Measurements from ENCODE around the gene OXER1.

OXER1 gene

DNA sequence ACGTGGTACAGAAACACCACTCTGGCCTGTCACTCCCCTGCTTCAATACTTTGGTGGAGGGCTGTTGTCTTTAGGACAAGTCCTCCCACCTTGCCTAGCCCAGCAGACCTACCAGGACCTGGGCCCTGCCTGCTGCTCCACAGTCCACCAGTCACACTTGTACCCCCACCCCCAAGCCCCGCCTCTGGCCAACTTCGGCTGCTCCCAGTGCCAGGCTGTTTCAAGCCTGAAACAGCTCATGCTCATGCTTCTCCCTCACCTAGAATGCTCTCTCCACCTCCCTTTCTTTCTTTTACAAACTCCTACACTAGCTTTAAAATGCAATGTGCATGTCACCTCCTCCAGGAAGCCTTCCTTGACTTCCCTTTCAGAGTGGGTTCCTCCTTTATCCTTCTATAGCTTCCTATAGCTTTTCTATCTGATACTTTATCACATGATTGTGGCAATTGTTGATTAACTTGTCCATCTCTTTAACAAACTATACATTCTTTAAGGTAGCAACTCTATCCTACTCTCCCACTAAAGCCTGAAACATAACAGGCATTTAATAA is 4.8 kb upstream of the OXER1 start:
- DNase-seq, result no peak

DNA sequence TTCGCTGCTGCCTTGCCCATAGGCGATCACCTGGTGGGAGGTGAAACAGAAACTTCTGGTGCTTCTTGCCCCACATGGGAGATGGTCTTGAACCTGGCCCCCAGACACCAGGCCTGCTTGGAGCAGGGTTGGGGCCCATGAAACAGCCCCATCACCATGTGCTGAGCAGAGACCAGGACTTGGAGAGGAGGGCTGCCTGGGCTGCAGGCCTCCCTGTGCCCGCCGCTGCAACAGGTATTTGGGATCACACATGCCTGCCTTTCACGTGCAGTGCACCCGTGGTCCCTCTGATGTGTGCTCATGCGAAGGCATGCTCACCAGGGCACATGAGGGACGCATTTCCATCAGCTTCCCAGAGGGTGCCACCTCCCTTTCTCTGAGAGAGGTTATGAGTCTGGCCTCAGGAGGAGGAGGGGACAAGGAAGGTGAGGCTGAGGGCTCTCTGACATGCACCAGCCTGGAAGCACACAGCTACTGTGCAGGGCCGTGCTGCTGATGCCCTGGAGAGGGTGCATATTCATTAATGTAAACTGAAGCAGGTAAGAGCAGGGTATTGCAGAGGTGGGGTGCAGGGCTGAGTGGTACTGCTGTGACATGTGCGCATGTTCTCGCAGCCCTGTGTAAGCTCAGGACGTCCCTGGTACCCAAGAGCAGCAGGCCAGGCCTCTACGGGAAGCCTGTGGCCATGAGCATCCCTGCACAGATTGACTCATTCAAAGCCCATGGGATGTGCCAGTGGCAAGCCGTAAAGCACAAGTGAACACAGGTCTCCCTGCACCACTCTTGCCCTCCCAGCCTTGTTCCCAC is 4.2 kb upstream of the OXER1 start:
- DNase-seq, result no peak

DNA sequence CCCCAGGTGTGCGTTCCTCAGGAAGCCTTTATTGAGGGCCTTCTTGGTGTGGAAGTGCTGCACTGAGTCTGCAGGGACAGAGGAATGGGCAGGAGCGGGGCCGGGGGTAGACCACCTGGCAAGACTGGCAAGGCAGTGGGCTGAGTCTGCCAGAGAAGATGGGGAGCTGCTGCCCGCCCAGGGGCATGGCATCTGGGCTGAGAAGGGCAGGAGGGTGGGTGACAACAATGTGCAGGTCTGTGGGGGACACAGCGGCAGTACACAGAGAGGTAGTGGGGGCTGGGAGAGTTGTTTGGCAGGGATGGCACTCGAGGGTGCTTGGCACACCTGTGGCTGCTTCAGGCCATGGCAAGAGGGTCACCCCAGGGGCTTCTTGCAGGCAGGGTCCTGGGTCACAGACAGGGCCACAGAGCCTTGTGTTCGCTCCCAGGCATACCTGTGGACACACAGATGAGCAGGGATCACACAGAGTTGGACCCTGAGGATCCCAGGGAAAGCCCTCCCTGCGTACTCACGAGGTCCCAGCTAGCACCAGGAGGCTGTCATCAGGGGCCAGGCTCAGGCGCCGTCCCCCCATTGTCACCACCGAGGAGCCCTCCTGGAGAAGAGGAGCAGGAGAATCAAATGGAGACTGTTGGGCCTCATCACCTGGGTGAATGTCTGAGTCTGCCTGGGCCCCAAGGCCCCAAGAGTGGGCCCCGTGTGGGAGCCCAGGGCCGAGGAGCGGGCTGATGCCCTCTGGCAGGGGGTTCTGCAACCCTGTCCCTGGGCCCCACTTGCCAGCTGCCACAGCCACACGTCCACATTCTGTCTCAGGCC is 3.4 kb upstream of the OXER1 start:
- DNase-seq, result no peak

DNA sequence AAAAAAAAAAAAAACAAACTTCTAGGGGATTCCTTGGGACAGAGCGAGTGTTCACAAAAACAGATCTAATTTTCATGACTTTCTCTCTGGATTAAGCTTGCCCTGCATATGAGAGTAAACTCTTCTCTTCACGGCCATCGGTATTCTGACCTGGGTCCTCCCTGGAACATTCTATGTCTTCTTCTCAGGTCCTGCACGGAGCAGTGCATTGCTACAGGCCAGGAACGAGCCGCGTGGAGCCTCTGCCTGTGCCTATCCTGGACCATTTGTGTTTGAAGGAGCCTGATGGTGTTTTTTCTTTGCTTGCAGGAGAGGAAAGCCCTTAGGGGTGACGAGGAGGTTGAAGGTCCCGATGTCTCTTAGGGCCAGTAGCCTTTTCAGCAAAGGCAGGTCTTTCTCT is 1.8 kb upstream of the OXER1 start:
- no peak for DNase-seq

DNA sequence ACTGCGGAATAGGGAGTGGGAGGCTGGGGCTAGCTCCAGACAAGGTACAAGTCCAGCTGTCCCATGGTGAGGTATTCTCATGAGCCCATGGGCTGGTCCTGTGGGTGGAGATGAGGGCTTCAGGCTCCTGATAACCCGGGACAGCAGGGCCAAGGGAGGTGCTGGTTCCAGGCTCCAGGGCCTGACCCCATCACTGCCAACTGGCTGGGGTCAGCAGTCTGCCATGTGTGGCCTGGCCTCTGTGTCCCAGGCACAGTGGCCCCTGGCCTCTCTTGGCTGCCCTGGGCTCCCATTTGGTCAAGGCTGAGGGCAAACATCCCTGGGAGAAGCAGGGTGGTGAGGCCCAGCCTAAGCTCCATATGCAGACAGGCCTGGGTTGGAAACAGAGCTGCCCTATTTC is 966 bp upstream of the OXER1 start:
- no peak for DNase-seq

DNA sequence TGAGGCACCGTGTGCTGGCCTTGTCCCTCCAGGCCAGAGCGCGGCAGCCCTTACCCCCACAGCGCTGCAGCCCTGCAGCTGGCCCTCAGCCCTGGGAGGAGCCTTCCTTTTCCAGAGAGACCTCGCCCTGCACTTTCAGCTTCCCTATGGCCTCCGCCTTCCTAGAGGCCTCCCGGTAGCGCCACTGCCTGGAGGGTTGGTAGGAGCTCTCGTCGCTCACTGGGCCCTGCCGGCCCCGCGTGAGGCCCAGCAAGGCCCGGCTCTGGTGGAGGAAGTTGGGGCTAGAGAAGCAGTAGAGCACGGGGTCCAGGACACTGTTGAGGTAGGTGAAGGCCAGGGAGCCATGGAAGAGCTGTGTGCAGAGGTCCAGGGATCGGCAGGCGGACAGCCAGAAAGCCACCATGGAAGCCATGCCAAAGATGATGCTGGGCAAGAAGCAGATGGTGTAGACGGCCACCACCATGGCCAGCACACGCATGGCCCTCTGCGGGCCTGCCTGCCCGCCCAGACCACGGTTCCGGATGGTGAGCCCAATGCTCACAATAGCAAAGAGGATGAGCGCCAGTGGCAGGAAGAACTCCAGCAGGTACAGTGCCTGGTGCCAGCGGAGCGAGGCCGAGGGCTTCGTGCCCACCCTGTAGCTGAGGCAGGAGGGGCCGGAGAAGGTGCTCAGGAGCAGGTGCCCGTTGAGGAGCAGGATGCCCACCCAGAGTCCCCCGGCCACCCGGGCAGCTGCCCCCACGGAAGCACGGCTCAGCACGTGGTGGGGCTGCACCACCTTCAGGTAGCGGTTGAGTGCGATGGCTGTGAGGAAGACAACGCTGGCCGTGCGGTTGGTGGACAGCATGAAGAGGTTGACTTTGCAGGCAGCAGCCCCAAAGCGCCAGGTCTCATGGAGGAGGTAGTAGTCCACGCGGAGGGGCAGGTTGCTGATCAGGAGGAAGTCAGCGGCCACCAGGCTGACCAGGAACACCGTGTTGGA is 821 bp downstream of the OXER1 start:
- no peak for DNase-seq

DNA sequence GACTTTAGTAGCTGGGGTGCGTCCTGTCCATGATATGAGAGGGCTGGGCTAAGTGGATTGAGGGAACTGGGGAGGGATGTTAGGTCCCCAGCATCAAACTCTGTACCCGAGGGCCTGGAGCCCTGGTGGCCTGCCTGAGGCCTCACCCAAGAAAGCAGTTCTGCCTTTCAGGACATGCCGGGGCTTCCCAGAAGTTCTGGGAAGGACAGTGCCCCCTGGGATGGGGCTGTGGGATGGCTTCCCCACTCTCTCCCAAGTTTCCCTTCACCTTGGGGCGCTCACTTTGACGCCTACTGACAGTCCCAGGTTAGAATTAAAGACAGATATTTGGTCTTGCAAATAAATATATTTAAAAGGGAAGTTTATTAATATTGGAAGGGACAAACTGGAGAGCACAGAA is 1.8 kb downstream of the OXER1 start:
- no peak for DNase-seq

DNA sequence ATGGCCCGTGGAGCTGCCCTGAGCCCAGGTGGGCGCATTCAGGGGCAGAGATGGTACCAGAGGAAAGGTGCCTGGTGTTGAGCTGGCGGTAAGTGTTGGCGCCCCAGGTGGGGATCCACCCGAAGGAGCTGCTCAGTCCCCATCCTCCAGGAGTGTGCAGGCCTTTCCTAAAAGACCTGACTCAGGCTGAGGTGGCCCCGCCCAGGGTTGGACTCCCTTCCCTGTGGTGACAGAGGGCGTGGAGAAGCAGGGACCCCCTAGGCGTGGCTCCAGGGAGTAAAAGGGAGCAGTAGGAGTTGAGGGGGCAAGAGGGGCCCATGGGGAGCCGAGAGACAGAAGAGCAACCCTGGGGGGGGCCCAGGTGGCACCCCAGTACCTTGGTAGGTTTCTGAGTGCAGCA is 2.4 kb downstream of the OXER1 start:
- no peak for DNase-seq

DNA sequence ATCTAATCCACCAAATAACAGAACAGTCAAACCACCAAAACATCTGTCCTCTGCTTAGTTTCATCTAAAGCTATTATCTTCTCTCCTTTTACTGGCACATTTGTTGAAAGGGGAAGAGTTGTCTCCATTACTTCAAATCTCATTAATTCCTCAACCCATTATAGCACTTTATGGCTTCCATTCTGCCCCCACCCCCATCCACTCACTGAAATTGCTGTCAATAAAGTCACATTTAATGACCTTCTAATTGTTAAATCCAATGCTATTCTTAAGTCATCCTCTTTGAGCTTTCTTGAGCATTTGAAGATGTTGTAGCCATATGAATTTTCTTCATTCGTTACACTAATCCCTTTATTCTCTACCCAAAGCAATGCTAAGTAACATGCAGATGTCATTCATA is 5.2 kb downstream of the OXER1 start:
- no peak for DNase-seq

DNA sequence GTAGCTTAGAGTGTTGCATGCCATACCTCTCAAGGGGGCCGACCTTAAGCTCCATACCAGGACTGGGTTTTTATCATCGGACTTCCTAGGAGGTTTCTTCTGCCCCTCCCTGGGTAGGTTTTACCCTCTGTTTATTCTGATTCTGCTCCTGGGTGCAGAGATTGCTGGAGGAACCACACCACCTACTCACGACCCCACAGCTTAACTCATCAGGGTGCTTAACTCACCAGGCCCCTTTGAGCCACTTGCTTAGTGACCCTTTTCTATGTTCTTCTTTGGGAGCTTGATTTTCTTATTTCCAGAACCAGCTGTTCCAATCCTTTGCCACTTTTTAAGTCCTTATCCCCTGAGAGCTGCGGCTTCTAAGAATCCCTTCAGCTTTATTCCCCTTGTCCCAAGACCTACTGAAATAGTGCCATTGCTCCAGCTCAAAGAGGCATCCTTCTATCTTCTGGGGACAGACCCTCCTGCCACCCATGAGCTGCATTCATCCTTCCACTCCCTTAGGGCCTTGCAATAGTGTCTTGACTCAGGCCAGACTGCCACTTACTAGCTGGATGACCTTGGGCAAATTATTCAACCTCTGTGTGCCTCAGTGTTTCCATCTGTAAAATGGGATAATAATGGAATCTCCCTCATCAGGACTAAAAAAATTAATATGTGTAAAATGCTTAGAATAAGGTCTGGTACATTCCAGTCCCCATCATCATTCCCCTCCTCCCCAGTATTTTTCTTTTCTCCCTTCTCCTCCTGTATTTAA is 5.8 kb downstream of the OXER1 start:
- DNase-seq, result no peak

DNA sequence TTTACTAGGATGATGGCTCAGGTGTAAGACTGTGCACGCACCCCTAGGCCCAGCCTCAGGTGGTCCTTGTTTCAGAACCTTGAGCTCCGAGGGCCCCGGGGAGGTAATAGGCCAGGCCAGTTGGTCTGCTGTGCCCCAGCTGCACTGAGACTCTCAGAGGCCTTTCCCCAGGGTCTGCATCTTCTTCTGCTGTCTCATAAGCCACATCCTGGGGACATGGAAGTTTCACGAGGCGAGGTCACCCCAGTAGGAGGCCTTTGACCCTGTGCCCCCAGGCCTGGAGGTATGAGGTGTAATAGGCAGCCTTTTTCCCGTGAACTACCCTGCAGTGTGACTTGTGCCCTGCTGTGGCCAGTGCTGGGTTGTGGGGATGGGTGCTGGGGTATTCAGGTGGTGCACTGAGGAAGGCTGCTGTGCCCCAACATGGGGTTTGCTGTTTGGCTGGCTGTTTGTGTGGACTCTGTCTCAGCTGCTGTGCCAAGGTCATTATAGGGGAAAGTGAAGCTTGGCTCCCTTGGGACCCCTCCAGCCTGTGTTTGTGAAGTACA is 6.9 kb downstream of the OXER1 start:
- DNase-seq, result no peak

DNA sequence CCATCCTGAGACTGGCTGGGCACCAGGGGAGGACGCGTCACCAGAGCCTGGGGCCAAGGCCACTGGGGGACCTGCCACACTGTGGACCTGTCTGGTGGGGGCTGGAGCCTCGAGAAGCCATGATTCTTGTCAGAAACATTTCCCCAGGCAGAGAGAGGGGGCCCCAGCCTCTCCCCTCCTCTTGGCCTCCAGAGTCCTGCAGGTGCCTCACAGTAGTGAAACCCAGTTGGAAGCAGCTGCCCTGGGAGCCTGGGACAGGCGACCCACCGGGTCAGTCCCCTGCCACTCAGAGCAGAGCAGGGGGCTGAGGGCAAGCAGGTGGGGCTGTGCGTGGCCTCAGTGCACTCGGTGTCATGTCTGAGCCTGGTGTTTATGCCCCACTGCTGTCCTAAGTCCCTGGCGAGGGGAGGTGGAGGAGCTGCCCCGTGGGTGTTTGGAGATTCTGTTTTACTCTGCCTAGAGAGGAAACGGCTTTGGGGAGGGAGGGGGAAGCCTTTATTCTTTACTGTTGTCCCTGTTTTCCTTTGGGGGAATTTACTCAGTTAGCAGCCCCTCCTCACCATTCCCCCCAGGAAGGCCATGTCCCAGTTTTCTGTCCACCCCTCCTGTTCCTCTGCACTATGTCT is 7.7 kb downstream of the OXER1 start:
- DNase-seq, result no peak

DNA sequence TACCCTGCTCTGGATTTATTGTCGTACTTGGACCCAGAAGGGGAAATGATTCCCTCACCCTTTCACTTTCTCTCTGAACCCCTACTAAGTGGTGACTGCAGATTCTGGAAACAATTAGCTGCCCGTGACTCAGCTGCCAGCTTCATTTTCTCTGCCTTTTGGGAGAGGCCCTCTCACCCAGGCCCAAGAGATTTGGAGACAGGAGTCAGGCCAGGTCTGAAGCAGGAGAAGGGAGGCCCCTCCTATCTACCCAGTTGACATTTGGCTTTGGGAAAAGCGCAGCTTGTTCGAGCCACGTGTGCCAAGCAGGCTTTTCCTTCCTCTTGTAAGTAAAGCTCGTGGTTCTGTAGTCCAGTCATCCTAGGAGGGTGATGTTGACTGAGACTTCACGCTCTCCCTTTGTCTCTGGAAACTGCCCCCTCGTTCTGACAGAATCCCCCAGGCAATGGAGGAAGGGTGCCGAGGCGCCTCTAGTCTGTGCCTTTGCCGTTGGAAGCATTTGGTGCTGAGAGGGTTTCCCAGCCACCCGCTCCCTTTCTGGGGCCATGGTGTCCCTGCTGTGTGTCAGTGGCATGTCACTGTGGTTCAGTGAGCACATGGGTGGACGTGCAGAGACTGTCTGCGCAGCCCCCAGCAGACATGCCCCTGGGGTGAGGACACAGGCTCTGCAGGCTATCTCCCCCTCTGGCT is 8.6 kb downstream of the OXER1 start:
- no peak for DNase-seq

DNA sequence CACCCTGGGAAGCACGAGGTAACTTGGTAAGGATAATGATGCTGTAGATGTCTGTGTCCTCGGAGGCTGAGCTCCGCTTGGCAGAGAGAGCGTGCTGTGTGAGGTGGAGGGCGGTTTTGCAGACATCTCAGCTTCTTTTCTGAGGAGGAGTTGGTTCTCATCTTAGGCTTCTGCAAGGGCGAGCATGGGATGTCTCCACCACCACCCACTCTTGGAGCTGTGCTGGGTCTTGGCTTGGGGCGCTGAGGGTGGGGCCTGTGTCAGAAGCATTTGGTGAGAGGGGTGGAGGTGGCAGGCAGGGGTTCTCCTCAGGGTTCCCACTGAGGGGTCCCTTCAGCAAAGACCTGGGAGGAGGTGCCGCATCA is 9.2 kb downstream of the OXER1 start:
- DNase-seq, result no peak

DNA sequence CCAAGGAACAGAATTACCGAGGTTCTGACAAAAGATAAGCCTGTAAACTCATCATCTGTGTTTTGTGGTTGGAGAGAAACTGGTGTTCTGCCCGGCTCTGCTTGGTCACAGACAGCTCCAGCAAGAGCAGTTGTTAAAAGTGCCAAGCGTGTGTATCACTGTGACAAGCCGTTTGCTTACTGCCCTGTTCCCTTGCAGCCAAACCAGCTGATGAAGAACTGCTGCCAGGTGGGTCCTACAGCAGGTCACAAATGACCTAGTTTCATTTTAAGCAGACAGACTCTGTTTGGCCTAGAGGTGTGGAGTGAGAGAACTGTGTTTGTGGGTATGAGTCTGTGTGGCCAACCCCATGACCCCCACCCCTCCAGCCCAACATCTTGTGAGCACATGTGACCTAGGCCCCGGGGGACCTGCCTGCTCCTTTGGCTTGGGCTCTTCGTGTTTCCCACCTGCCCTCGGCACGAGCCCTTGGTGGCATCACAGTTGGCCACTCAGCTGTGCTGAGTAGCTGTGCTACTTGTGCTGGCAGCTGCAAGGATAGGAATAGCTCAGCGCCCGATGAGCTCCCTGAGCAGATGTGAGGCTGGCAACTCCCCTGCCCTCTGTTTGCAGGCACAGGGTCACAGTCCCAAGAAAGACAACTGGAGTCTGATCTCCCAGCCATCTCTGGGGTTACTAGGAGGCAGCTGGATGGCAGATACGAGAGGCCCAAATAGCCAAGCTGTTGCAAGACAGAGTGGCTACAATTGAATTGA is 9.7 kb downstream of the OXER1 start:
- DNase-seq, result no peak

DNA sequence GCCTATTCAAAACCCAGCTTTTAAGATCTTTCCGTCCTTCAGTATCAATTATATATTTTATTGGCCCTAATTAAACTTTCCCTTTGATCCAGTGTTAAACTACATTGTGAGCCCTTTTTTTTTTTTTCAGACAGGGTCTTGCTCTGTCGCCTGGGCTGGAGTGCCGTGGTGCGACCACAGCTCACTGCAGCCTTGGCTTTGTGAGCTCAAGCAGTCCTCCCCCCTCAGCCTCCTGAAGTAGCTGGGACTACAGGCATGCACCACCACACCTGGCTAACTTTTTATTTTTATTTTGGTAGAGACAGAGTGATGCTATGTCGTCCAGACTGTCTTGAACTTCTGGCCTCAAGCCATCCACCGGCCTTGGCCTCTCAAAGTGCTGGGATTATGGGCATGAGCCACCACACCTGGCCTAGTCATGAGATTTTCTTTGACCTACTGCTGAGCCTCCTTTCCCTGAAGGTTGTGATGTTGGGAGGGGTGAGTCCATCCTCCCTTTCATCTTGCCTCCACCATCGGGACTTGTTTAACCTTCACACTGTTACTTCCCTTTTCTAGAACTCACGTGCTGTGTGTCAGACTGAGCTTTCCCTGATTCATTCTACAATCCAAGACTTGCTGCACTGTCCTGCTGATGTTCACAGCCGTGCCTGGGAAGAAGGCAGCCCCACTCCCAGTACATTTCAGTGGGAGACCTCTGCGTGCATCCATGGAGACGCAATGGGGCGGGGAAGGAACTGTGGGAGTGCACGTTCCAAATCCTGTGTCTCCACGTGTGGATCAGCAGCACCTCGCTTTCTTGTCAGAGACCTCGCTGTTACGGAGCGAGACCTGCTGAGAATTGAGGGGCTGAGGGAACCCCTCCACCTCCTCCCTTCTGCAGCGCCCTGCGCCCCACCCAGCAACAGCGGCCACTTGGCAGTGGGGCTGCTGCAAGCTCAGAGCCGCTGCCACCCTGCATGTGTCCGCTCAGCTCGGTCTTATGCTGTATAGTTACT is 10.8 kb downstream of the OXER1 start:
- no peak for DNase-seq

DNA sequence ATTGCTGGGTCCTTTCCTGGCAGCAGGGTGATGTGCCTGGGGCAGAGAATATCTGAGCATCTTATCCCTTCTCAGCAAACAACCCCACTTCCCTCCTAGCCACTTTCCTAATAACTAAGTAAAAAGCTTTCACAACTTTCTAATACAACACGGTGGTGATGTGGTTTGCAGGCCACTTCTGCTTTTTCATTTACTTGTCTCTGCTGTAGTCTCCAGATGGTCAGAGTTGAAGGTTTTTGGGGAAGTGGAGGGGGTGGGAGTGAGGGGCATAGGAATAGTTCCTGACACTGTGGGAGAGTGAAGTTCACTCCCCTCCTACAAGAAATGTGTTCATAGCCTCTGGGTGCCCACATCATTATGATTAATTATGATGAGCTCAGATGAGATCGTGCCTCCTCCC is 11.6 kb downstream of the OXER1 start:
- peak; percentile 19 for DNase-seq

DNA sequence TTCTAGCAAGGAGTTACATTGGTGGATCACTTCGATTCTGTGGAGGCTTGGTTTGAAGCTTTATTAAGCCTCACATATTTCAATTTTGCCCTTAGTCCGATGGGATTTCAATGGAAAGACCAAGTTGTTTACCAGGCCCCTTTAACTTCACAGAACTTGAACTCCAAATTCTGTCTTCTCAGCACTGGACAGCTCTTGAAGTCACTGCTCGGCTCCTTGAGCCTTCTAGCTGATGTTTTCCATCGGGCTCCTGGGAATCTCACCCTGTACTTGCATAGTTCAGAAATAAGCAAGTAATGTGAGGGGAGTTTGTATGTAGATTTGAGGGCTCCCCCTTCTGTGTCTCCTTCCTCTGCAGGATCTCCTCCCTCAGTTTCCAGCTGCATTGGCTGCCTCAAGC is 15.1 kb downstream of the OXER1 start:
- DNase-seq, result no peak

DNA sequence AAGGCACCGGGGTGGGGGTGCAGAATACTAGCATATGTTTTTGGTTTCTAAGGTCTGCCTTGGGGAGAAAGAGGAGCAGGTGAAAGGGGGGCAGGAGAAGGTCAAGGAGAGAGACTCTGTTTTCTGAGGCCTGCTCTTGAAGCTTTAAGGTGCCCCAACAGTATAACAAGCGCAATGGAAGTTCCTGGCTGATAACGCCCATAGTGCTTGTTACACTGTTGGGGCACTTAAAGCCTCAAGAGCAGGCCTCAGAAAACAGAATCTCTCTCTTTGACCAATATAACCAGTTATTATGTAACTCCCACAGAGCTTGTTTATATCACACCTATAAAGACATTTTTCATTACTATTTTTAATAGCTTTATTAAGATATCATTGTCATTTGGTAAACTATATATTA is 16.5 kb downstream of the OXER1 start:
- no peak for DNase-seq
